ENCODE results near the gene PRKCQ. TPM values are rescaled to one million over a fixed set of nuclear protein-coding genes. Genes with fewer than 3 reads are reported as not detected.

PRKCQ gene
- total and polyA plus RNA-seq, 2 of the 8 experiments (the other 6 are each of a cell fraction or from before 2014, with no cell fraction given), result 9.1 to 22.6 TPM

GRCh38 chr10:6567884-6568283, 12.2 kb downstream of the PRKCQ start:
- 97% methylated on average over 8 of the region's 8 CpGs; no CpG with 5 or more reads in 1 of the 2 experiments for WGBS, 2 experiments (ENCODE audit: extremely low coverage in 1 of 2, insufficient coverage in 1 of 2, insufficient read length in 1 of 2, insufficient replicate concordance in 2 of 2, low coverage in 1 of 2, low lambda C conversion rate in 2 of 2, missing lambda C conversion rate in 1 of 2)
- Histone ChIP-seq H3K4me2 (ENCODE audit: insufficient read depth in 1 of 2, low read depth in 2 of 2, low read length in 2 of 2) (no peak overlapping the region), H3K9me3 (ENCODE audit: insufficient read depth in 2 of 2, low read depth in 1 of 2, low read length in 1 of 2) (no peaks in the 10 kb centered on the region), H3K27me3 (replicated peaks in 1 of 4; ENCODE audit: control insufficient read depth in 3 of 4, extremely low read depth in 1 of 4, insufficient read depth in 3 of 4, low read length in 3 of 4) (no peaks in the 10 kb centered on the region), H3K4ac (replicated peaks; ENCODE audit: insufficient read length, low read depth, low read length) (no peak overlapping the region), H3K36me3 (ENCODE audit: control insufficient read depth in 2 of 4, insufficient read depth in 4 of 4, low read length in 3 of 4) (no peaks in the 10 kb centered on the region), H3K27ac (ENCODE audit: low read depth, low read length) (no peak overlapping the region), H3K4me1 (replicated peaks in 1 of 4; ENCODE audit: control insufficient read depth in 3 of 4, insufficient read depth in 4 of 4, low read length in 3 of 4) (peaks cover 0 to 10% (median under 1%) of the 10 kb centered on the region in 4 experiments; a peak in 3 of 7 replicates), H3K56ac (replicated peaks; ENCODE audit: insufficient read length, low read depth, low read length) (no peak overlapping the region), H3K18ac (ENCODE audit: extremely low read depth, low read length) (no peak overlapping the region), H3K9ac (replicated peaks in 1 of 4; ENCODE audit: extremely low read depth in 1 of 4, low read depth in 3 of 4, low read length in 3 of 4) (no peak overlapping the region), H3K23ac (ENCODE audit: insufficient read length) (no peak overlapping the region), H2AFZ (ENCODE audit: low read length) (no peak overlapping the region), H2BK5ac (ENCODE audit: low read depth, low read length) (no peak overlapping the region), H4K20me1 (replicated peaks in 1 of 2; ENCODE audit: control insufficient read depth in 1 of 2, insufficient read depth in 2 of 2, low read length in 2 of 2) (peaks cover 0 to 5% of the 10 kb centered on the region in 2 experiments), H2BK12ac (ENCODE audit: low read depth, low read length) (no peak overlapping the region), H3K79me1 (ENCODE audit: low read depth, low read length) (peaks cover 13% of the 10 kb centered on the region), H4K8ac (ENCODE audit: extremely low read depth, insufficient read depth, low read length) (no peak overlapping the region), H4K91ac (replicated peaks; ENCODE audit: insufficient read length, low read length) (no peak overlapping the region), H2BK20ac (ENCODE audit: low read length) (no peak overlapping the region), H2BK15ac (ENCODE audit: low read length) (no peak overlapping the region), H3K23me2 (ENCODE audit: low read depth, low read length) (no peaks in the 10 kb centered on the region), H3K79me2 (ENCODE audit: control insufficient read depth in 1 of 2, insufficient read depth in 2 of 2, low read length in 2 of 2) (peaks cover 0 to 26% of the 10 kb centered on the region in 2 experiments; a peak in 2 of 4 replicates), H3K14ac (ENCODE audit: insufficient read length) (no peak overlapping the region), H2BK120ac (replicated peaks; ENCODE audit: low read depth, low read length) (no peak overlapping the region), H4K5ac (ENCODE audit: insufficient read length, low read depth, low read length) (no peak overlapping the region), H3K4me3 (ENCODE audit: extremely low read depth in 1 of 4, insufficient read depth in 2 of 4, low read depth in 3 of 4, low read length in 4 of 4) (no peak overlapping the region), H2AK5ac (ENCODE audit: low read depth, low read length) (no peak overlapping the region)
- ChIA-PET CTCF (ENCODE audit: partially characterized antibody) (interaction anchor here (1.7 kb wide), 1 partner anchor 9 kb away, joined by 5 read pairs; no protein-coding TSS in a partner anchor), POLR2A (ENCODE audit: partially characterized antibody) (no interaction called here)
- no peak for DNase-seq (ENCODE audit: low read depth in 1 of 2, low spot score in 2 of 2)
- FAIRE-seq, result no peak
- no peak for TF ChIP-seq RFX5 (IDR thresholded peaks at IDR 0.05; ENCODE audit: borderline replicate concordance, low read depth, low read length)
- TF ChIP-seq CREB1 (IDR thresholded peaks at IDR 0.05), result no peak
- no peak for TF ChIP-seq SP2 (IDR thresholded peaks at IDR 0.05; ENCODE audit: low read length)
- TF ChIP-seq EGR1 (IDR thresholded peaks at IDR 0.05; ENCODE audit: borderline replicate concordance, low read depth, low read length), result no peak
- no peak for TF ChIP-seq ATF2 (IDR thresholded peaks at IDR 0.05; ENCODE audit: low read length)
- TF ChIP-seq EZH2 (IDR thresholded peaks at IDR 0.05; ENCODE audit: low read depth, low read length, severe bottlenecking), result no peak
- no peak for TF ChIP-seq CTCF (IDR thresholded peaks at IDR 0.05; ENCODE audit: control extremely low read depth in 1 of 3, insufficient read depth in 1 of 3, low read depth in 1 of 3, low read length in 3 of 3)
- TF ChIP-seq POLR2AphosphoS5 (IDR thresholded peaks at IDR 0.05; ENCODE audit: low read depth, low read length), result no peak
- no peak for TF ChIP-seq USF2 (IDR thresholded peaks at IDR 0.05; ENCODE audit: low read length)
